ENCODE data around the gene HSPA12B. TPM values are rescaled to one million over a fixed set of nuclear protein-coding genes. Genes with fewer than 3 reads are reported as not detected.

The HSPA12B gene
- total RNA-seq, 1 experiment from 2014 or later: not detected

GRCh38 chr20:3755814-3756480 lies 23.5 kb downstream of the HSPA12B start:
- no peaks in the 10 kb centered on the region for H3K27me3 ChIP-seq (replicated peaks; ENCODE audit: insufficient read depth, low read depth, low read length, poor library complexity)
- no peak overlapping the region for H3K4me3 ChIP-seq (ENCODE audit: low read depth, low read length, poor library complexity, severe bottlenecking)
- H3K9me3 ChIP-seq (ENCODE audit: low read depth, low read length, poor library complexity, severe bottlenecking): no peaks in the 10 kb centered on the region
- ChIA-PET CTCF (no interaction called here), POLR2A (ENCODE audit: low non-redundant PET) (no interaction called here)
- peaks cover 9% of the 10 kb centered on the region for H3K36me3 ChIP-seq (ENCODE audit: insufficient read depth, low read length, poor library complexity, severe bottlenecking)
- no TSS peak for BruUV-seq (replicated peaks)
- TF ChIP-seq EZH2 (IDR thresholded peaks at IDR 0.05; ENCODE audit: borderline replicate concordance, low read depth, low read length, poor library complexity, severe bottlenecking): no peak
- no peak for TF ChIP-seq CTCF (conservative IDR thresholded peaks at IDR 0.05; ENCODE audit: low read depth, low read length)
- DNase-seq (ENCODE audit: low spot score): no peak
- H3K27ac ChIP-seq (ENCODE audit: low read depth, low read length, poor library complexity, severe bottlenecking): no peak overlapping the region
- no peaks in the 10 kb centered on the region for H3K4me1 ChIP-seq (ENCODE audit: insufficient read depth, low read length, poor library complexity, severe bottlenecking)
- intact Hi-C loops (cut with micrococcal nuclease; ENCODE audit: unreplicated experiment): no loop called here

- H3K4me1 ChIP-seq (ENCODE audit: insufficient read depth, low read length, poor library complexity, severe bottlenecking): no peaks in the 10 kb centered on the region
- peaks cover 9% of the 10 kb centered on the region for H3K36me3 ChIP-seq (ENCODE audit: insufficient read depth, low read length, poor library complexity, severe bottlenecking)
- no TSS peak for BruUV-seq (replicated peaks)
- POLR2A ChIA-PET (ENCODE audit: low non-redundant PET): no interaction called here
- TF ChIP-seq EZH2 (IDR thresholded peaks at IDR 0.05; ENCODE audit: borderline replicate concordance, low read depth, low read length, poor library complexity, severe bottlenecking) (no peak), CTCF (conservative IDR thresholded peaks at IDR 0.05; ENCODE audit: low read depth, low read length) (no peak)
- H3K27me3 ChIP-seq (replicated peaks; ENCODE audit: insufficient read depth, low read depth, low read length, poor library complexity): no peaks in the 10 kb centered on the region
- DNase-seq (ENCODE audit: low spot score): no peak
- no peak overlapping the region for H3K27ac ChIP-seq (ENCODE audit: low read depth, low read length, poor library complexity, severe bottlenecking)
- CTCF ChIA-PET: no interaction called here
- no peaks in the 10 kb centered on the region for H3K9me3 ChIP-seq (ENCODE audit: low read depth, low read length, poor library complexity, severe bottlenecking)
- intact Hi-C loops (cut with micrococcal nuclease; ENCODE audit: unreplicated experiment): no loop called here
- H3K4me3 ChIP-seq (ENCODE audit: low read depth, low read length, poor library complexity, severe bottlenecking): no peak overlapping the region
Measured at GRCh38 chr20:3757268-3757667, 24.8 kb downstream of the HSPA12B start.

- H3K36me3 ChIP-seq (ENCODE audit: insufficient read depth, low read length, poor library complexity, severe bottlenecking): peaks cover 9% of the 10 kb centered on the region
- no peaks in the 10 kb centered on the region for H3K9me3 ChIP-seq (ENCODE audit: low read depth, low read length, poor library complexity, severe bottlenecking)
- no peaks in the 10 kb centered on the region for H3K27me3 ChIP-seq (replicated peaks; ENCODE audit: insufficient read depth, low read depth, low read length, poor library complexity)
- POLR2A ChIA-PET (ENCODE audit: low non-redundant PET): no interaction called here
- DNase-seq (ENCODE audit: low spot score): no peak
- intact Hi-C loops (cut with micrococcal nuclease; ENCODE audit: unreplicated experiment): no loop called here
- BruUV-seq (replicated peaks): no TSS peak
- CTCF ChIA-PET: no interaction called here
- TF ChIP-seq CTCF (conservative IDR thresholded peaks at IDR 0.05; ENCODE audit: low read depth, low read length): no peak
- TF ChIP-seq EZH2 (IDR thresholded peaks at IDR 0.05; ENCODE audit: borderline replicate concordance, low read depth, low read length, poor library complexity, severe bottlenecking): no peak
- H3K27ac ChIP-seq (ENCODE audit: low read depth, low read length, poor library complexity, severe bottlenecking): no peak overlapping the region
- no peak overlapping the region for H3K4me3 ChIP-seq (ENCODE audit: low read depth, low read length, poor library complexity, severe bottlenecking)
- H3K4me1 ChIP-seq (ENCODE audit: insufficient read depth, low read length, poor library complexity, severe bottlenecking): no peaks in the 10 kb centered on the region
Measured at GRCh38 chr20:3758566-3758965, 26.1 kb downstream of the HSPA12B start.

Data from A673 (cell line).